ENCODE measurements around the gene MYRIP.

The MYRIP gene

GRCh38 chr3:39965997-39966396, 156.6 kb downstream of the MYRIP start:
- DNase-seq (ENCODE audit: extremely low spot score), result no peak
- CTCF ChIA-PET, result no interaction called here
- POLR2A ChIA-PET, result no interaction called here
- TF ChIP-seq PKNOX1 (IDR thresholded peaks at IDR 0.05), result no peak
- TF ChIP-seq BHLHE40 (IDR thresholded peaks at IDR 0.05; ENCODE audit: borderline replicate concordance), result no peak
- TF ChIP-seq TARDBP (IDR thresholded peaks at IDR 0.05), result no peak
- TF ChIP-seq HDGF (IDR thresholded peaks at IDR 0.05; ENCODE audit: borderline replicate concordance), result no peak
- TF ChIP-seq LEF1 (IDR thresholded peaks at IDR 0.05; ENCODE audit: borderline replicate concordance), result no peak
- TF ChIP-seq ARNT (IDR thresholded peaks at IDR 0.05), result no peak
- TF ChIP-seq CTBP1 (IDR thresholded peaks at IDR 0.05; ENCODE audit: borderline replicate concordance), result no peak

GRCh38 chr3:39970982-39971381, 161.6 kb downstream of the MYRIP start:
- TF ChIP-seq LEF1 (IDR thresholded peaks at IDR 0.05; ENCODE audit: borderline replicate concordance) (no peak), FOXA1 (IDR thresholded peaks at IDR 0.05) (no peak), BHLHE40 (IDR thresholded peaks at IDR 0.05; ENCODE audit: borderline replicate concordance) (no peak), ELF4 (IDR thresholded peaks at IDR 0.05) (no peak), ARNT (IDR thresholded peaks at IDR 0.05) (no peak), FOXK2 (IDR thresholded peaks at IDR 0.05) (no peak), HDGF (IDR thresholded peaks at IDR 0.05; ENCODE audit: borderline replicate concordance) (no peak), SP1 (IDR thresholded peaks at IDR 0.05) (no peak), TARDBP (IDR thresholded peaks at IDR 0.05) (no peak), NFRKB (IDR thresholded peaks at IDR 0.05) (no peak), FOXM1 (IDR thresholded peaks at IDR 0.05; ENCODE audit: borderline replicate concordance) (no peak), CTBP1 (IDR thresholded peaks at IDR 0.05; ENCODE audit: borderline replicate concordance) (no peak), PKNOX1 (IDR thresholded peaks at IDR 0.05) (no peak), ZNF384 (IDR thresholded peaks at IDR 0.05) (no peak)
- DNase-seq (ENCODE audit: extremely low spot score), result no peak
- CTCF ChIA-PET, result no interaction called here
- POLR2A ChIA-PET, result no interaction called here

- CTCF ChIA-PET, result no interaction called here
Observed at GRCh38 chr3:39971559-39972031, 162.2 kb downstream of the MYRIP start.

GRCh38 chr3:39972508-39972907, 163.1 kb downstream of the MYRIP start:
- ChIA-PET POLR2A (no interaction called here), CTCF (no interaction called here)
- TF ChIP-seq ZNF384 (IDR thresholded peaks at IDR 0.05) (no peak), ARNT (IDR thresholded peaks at IDR 0.05) (no peak), SP1 (IDR thresholded peaks at IDR 0.05) (no peak), LEF1 (IDR thresholded peaks at IDR 0.05; ENCODE audit: borderline replicate concordance) (no peak), ELF4 (IDR thresholded peaks at IDR 0.05) (no peak), NFRKB (IDR thresholded peaks at IDR 0.05) (no peak), FOXM1 (IDR thresholded peaks at IDR 0.05; ENCODE audit: borderline replicate concordance) (no peak), CTBP1 (IDR thresholded peaks at IDR 0.05; ENCODE audit: borderline replicate concordance) (no peak), TARDBP (IDR thresholded peaks at IDR 0.05) (no peak), L3MBTL2 (conservative IDR thresholded peaks at IDR 0.05) (no peak)
- no peak for DNase-seq (ENCODE audit: extremely low spot score)

More at GRCh38 chr3:39971559-39972031, 162.2 kb downstream of the MYRIP start:
- TF ChIP-seq ARNT (IDR thresholded peaks at IDR 0.05), result no peak
- TF ChIP-seq FOXK2 (IDR thresholded peaks at IDR 0.05), result no peak
- TF ChIP-seq HDGF (IDR thresholded peaks at IDR 0.05; ENCODE audit: borderline replicate concordance), result no peak
- TF ChIP-seq TARDBP (IDR thresholded peaks at IDR 0.05), result no peak
- TF ChIP-seq PKNOX1 (IDR thresholded peaks at IDR 0.05), result no peak
- no peak for TF ChIP-seq ZNF384 (IDR thresholded peaks at IDR 0.05)
- DNase-seq (ENCODE audit: extremely low spot score), result no peak
- POLR2A ChIA-PET, result no interaction called here

- ChIA-PET CTCF (no interaction called here), POLR2A (no interaction called here)
- no peak for TF ChIP-seq PKNOX1 (IDR thresholded peaks at IDR 0.05)
- TF ChIP-seq FOXA1 (IDR thresholded peaks at IDR 0.05), result no peak
- TF ChIP-seq SUZ12 (IDR thresholded peaks at IDR 0.05), result no peak
- no peak for TF ChIP-seq TARDBP (IDR thresholded peaks at IDR 0.05)
- no peak for TF ChIP-seq ARNT (IDR thresholded peaks at IDR 0.05)
- no peak for TF ChIP-seq L3MBTL2 (conservative IDR thresholded peaks at IDR 0.05)
- no peak for TF ChIP-seq ZNF384 (IDR thresholded peaks at IDR 0.05)
- no peak for TF ChIP-seq CTBP1 (IDR thresholded peaks at IDR 0.05; ENCODE audit: borderline replicate concordance)
- TF ChIP-seq NFRKB (IDR thresholded peaks at IDR 0.05), result no peak
- no peak for TF ChIP-seq ELF4 (IDR thresholded peaks at IDR 0.05)
- no peak for TF ChIP-seq FOXK2 (IDR thresholded peaks at IDR 0.05)
- no peak for TF ChIP-seq LEF1 (IDR thresholded peaks at IDR 0.05; ENCODE audit: borderline replicate concordance)
- no peak for TF ChIP-seq SP1 (IDR thresholded peaks at IDR 0.05)
- no peak for TF ChIP-seq HDGF (IDR thresholded peaks at IDR 0.05; ENCODE audit: borderline replicate concordance)
- TF ChIP-seq FOXM1 (IDR thresholded peaks at IDR 0.05; ENCODE audit: borderline replicate concordance), result no peak
- TF ChIP-seq BHLHE40 (IDR thresholded peaks at IDR 0.05; ENCODE audit: borderline replicate concordance), result no peak
- DNase-seq (ENCODE audit: extremely low spot score), result no peak
Observed at GRCh38 chr3:39977058-39977794, 167.8 kb downstream of the MYRIP start.

- TF ChIP-seq NFRKB (IDR thresholded peaks at IDR 0.05) (no peak), ELF4 (IDR thresholded peaks at IDR 0.05) (no peak)
- no peak for DNase-seq (ENCODE audit: extremely low spot score)
- POLR2A ChIA-PET, result no interaction called here
- CTCF ChIA-PET, result no interaction called here
Observed at GRCh38 chr3:39978308-39978707, 168.9 kb downstream of the MYRIP start.
